WTC11 (cell line): ENCODE results near the gene ST3GAL5.

ENCODE experiments used
- CTCF ChIP-seq: fragments of 200-600 bp; IDR thresholded peaks from 2 replicates; pipeline ENCODE4 v1.8.0; 2022; ENCODE audit warnings: antibody characterized with exemption
- JUN ChIP-seq: sonication (generic); formaldehyde crosslinking; IDR thresholded peaks from 2 replicates; pipeline ENCODE4 v1.8.0; 2023; ENCODE audit warnings: mild to moderate bottlenecking, missing genetic modification reagents
- MAX ChIP-seq: sonication (generic); formaldehyde crosslinking; IDR thresholded peaks from 2 replicates; pipeline ENCODE4 v1.8.0; 2022; ENCODE audit warnings: mild to moderate bottlenecking, missing genetic modification reagents
- MYBL2 ChIP-seq: sonication (generic); formaldehyde crosslinking; IDR thresholded peaks from 2 replicates; pipeline ENCODE4 v1.8.1; 2023; ENCODE audit warnings: mild to moderate bottlenecking, moderate library complexity, missing genetic modification reagents
- NR3C1 ChIP-seq: sonication (generic); formaldehyde crosslinking; conservative IDR thresholded peaks from 2 replicates; pipeline ENCODE4 v1.8.1; 2023; ENCODE audit warnings: low read depth, mild to moderate bottlenecking, missing genetic modification reagents
- SMAD4 ChIP-seq: sonication (generic); formaldehyde crosslinking; IDR thresholded peaks from 2 replicates; pipeline ENCODE4 v1.8.0; 2022; ENCODE audit warnings: mild to moderate bottlenecking, missing genetic modification reagents
- TEAD4 ChIP-seq: sonication (generic); formaldehyde crosslinking; IDR thresholded peaks from 2 replicates; pipeline ENCODE4 v1.8.0; 2022; ENCODE audit warnings: mild to moderate bottlenecking, missing genetic modification reagents
- ZNF396 ChIP-seq: fragments of 250-450 bp; sonication (Bioruptor Pico); IDR thresholded peaks from 2 replicates; pipeline ENCODE4 v1.8.0; 2021; ENCODE audit warnings: mild to moderate bottlenecking, moderate library complexity, borderline replicate concordance
- ZNF512 ChIP-seq: sonication (generic); formaldehyde crosslinking; IDR thresholded peaks from 2 replicates; pipeline ENCODE4 v1.8.1; 2022; ENCODE audit warnings: missing genetic modification reagents, borderline replicate concordance

- TF ChIP-seq CTCF (no peak), JUN (CRISPR knock-in tag) (no peak), MAX (no peak), SMAD4 (CRISPR knock-in tag) (no peak), ZNF512 (CRISPR knock-in tag) (no peak), TEAD4 (CRISPR knock-in tag) (no peak), NR3C1 (no peak), MYBL2 (CRISPR knock-in tag) (no peak), ZNF396 (CRISPR knock-in tag) (no peak)
Observed at GRCh38 chr2:85889627-85890281, 964 bp upstream of the ST3GAL5 start.
